Measurements from ENCODE around the gene SLC12A7. TPM values are rescaled to one million over a fixed set of nuclear protein-coding genes. Genes with fewer than 3 reads are reported as not detected.
A peak's percentile ranks its signal among the peaks of the same experiment; 100 is the strongest.

The SLC12A7 gene
- total RNA-seq, 2 donors from 2014 or later = 58.9 to 61.6 TPM

- TF ChIP-seq CTCF (conservative IDR thresholded peaks at IDR 0.05) = peak; percentile 53
- peaks cover 25% of the 10 kb centered on the region for H3K4me1 ChIP-seq (ENCODE audit: control insufficient read depth, insufficient read depth, low read length)
- no peak overlapping the region for H3K4me3 ChIP-seq (ENCODE audit: low read length)
- H3K9me3 ChIP-seq (ENCODE audit: control insufficient read depth, low read length) = no peaks in the 10 kb centered on the region
- H3K9me3 Mint-ChIP-seq = no peaks in the 10 kb centered on the region
- peaks cover 9% of the 10 kb centered on the region for H3K36me3 ChIP-seq (ENCODE audit: control insufficient read depth, insufficient read depth, low read length)
- H3K9ac ChIP-seq (ENCODE audit: extremely low read depth, low read length, poor library complexity, severe bottlenecking) = no peak overlapping the region
- no peak for DNase-seq
- no peaks in the 10 kb centered on the region for H3K36me3 Mint-ChIP-seq (ENCODE audit: low read depth)
- H3K4me1 Mint-ChIP-seq = peaks cover 38% of the 10 kb centered on the region
- no peaks in the 10 kb centered on the region for H3K27me3 ChIP-seq (ENCODE audit: control insufficient read depth, insufficient read depth, low read length, poor library complexity, severe bottlenecking)
- H3K27ac ChIP-seq (ENCODE audit: low read depth, low read length) = peak overlapping the region; percentile 58
- no peak overlapping the region for H3K4me3 Mint-ChIP-seq
- 69 to 78% methylated on average over 21 to 26 of the region's 26 CpGs for WGBS, 2 experiments (ENCODE audit: insufficient coverage in 1 of 2, insufficient read length in 1 of 2)
- H3K27ac Mint-ChIP-seq = peak overlapping the region; percentile 79
- no peaks in the 10 kb centered on the region for H3K27me3 Mint-ChIP-seq (ENCODE audit: insufficient read depth)
These were observed 4.5 kb downstream of the SLC12A7 start for GRCh38 chr5:1107167-1108022.

GRCh38 chr5:1106385-1107166, 5.3 kb downstream of the SLC12A7 start:
- H3K9me3 Mint-ChIP-seq = no peaks in the 10 kb centered on the region
- peak overlapping the region; percentile 58 for H3K27ac ChIP-seq (ENCODE audit: low read depth, low read length)
- no peaks in the 10 kb centered on the region for H3K27me3 Mint-ChIP-seq (ENCODE audit: insufficient read depth)
- DNase-seq = no peak
- no peak for TF ChIP-seq CTCF (conservative IDR thresholded peaks at IDR 0.05)
- no peak overlapping the region for H3K4me3 ChIP-seq (ENCODE audit: low read length)
- H3K4me3 Mint-ChIP-seq = no peak overlapping the region
- H3K27ac Mint-ChIP-seq = peak overlapping the region; percentile 79
- no peak overlapping the region for H3K9ac ChIP-seq (ENCODE audit: extremely low read depth, low read length, poor library complexity, severe bottlenecking)
- H3K4me1 Mint-ChIP-seq = peaks cover 46% of the 10 kb centered on the region
- H3K9me3 ChIP-seq (ENCODE audit: control insufficient read depth, low read length) = no peaks in the 10 kb centered on the region
- WGBS, 2 experiments (ENCODE audit: insufficient coverage in 1 of 2, insufficient read length in 1 of 2) = 82 to 86% methylated on average over 17 to 23 of the region's 23 CpGs
- no peaks in the 10 kb centered on the region for H3K36me3 Mint-ChIP-seq (ENCODE audit: low read depth)
- H3K36me3 ChIP-seq (ENCODE audit: control insufficient read depth, insufficient read depth, low read length) = peaks cover 9% of the 10 kb centered on the region
- peaks cover 32% of the 10 kb centered on the region for H3K4me1 ChIP-seq (ENCODE audit: control insufficient read depth, insufficient read depth, low read length)
- no peaks in the 10 kb centered on the region for H3K27me3 ChIP-seq (ENCODE audit: control insufficient read depth, insufficient read depth, low read length, poor library complexity, severe bottlenecking)

- Histone ChIP-seq H3K27ac (ENCODE audit: low read depth, low read length) (no peak overlapping the region), H3K36me3 (ENCODE audit: control insufficient read depth, insufficient read depth, low read length) (peaks cover 9% of the 10 kb centered on the region), H3K4me1 (ENCODE audit: control insufficient read depth, insufficient read depth, low read length) (peaks cover 36% of the 10 kb centered on the region), H3K9ac (ENCODE audit: extremely low read depth, low read length, poor library complexity, severe bottlenecking) (no peak overlapping the region), H3K9me3 (ENCODE audit: control insufficient read depth, low read length) (no peaks in the 10 kb centered on the region), H3K4me3 (ENCODE audit: low read length) (no peak overlapping the region), H3K27me3 (ENCODE audit: control insufficient read depth, insufficient read depth, low read length, poor library complexity, severe bottlenecking) (no peaks in the 10 kb centered on the region)
- Mint-ChIP-seq H3K4me3 (no peak overlapping the region), H3K27ac (no peak overlapping the region), H3K27me3 (ENCODE audit: insufficient read depth) (no peaks in the 10 kb centered on the region), H3K9me3 (no peaks in the 10 kb centered on the region), H3K4me1 (peaks cover 50% of the 10 kb centered on the region), H3K36me3 (ENCODE audit: low read depth) (no peaks in the 10 kb centered on the region)
- DNase-seq = no peak
- TF ChIP-seq CTCF (conservative IDR thresholded peaks at IDR 0.05) = no peak
- WGBS, 2 experiments (ENCODE audit: insufficient coverage in 1 of 2, insufficient read length in 1 of 2) = 83 to 88% methylated on average over 15 to 19 of the region's 19 CpGs
These were observed 6.3 kb downstream of the SLC12A7 start for GRCh38 chr5:1105350-1106265.

Data from endodermal cell (in vitro differentiated cells).